ENCODE measurements around the gene NOL9. TPM values are rescaled to one million over a fixed set of nuclear protein-coding genes. Genes with fewer than 3 reads are reported as not detected.
A peak's percentile ranks its signal among the peaks of the same experiment; 100 is the strongest.

Gene NOL9
- total and polyA plus RNA-seq, 2 of the 13 experiments (the other 11 are each of a cell fraction or from before 2014, with no cell fraction given), result 18.0 to 24.7 TPM

GRCh38 chr1:6486433-6487011 is 67.8 kb downstream of the NOL9 start (continued):
- TF ChIP-seq KMT2A (CRISPR knock-in tag; IDR thresholded peaks at IDR 0.05), result no peak
- TF ChIP-seq IRX3 (CRISPR knock-in tag; IDR thresholded peaks at IDR 0.05; ENCODE audit: borderline replicate concordance, low read depth), result no peak
- no peak for TF ChIP-seq ZFP37 (CRISPR knock-in tag; IDR thresholded peaks at IDR 0.05; ENCODE audit: borderline replicate concordance)
- no peak for TF ChIP-seq ZNF354B (CRISPR knock-in tag; IDR thresholded peaks at IDR 0.05)
- no peak for TF ChIP-seq NCOA2 (CRISPR knock-in tag; IDR thresholded peaks at IDR 0.05)
- 0 out of 2 replicates have a peak, but pooled peaks have one; percentile 38 for TF ChIP-seq TARDBP (CRISPR knock-in tag; IDR thresholded peaks at IDR 0.05)
- TF ChIP-seq RELA (CRISPR knock-in tag; IDR thresholded peaks at IDR 0.05), result no peak
- TF ChIP-seq, protein P1, sequence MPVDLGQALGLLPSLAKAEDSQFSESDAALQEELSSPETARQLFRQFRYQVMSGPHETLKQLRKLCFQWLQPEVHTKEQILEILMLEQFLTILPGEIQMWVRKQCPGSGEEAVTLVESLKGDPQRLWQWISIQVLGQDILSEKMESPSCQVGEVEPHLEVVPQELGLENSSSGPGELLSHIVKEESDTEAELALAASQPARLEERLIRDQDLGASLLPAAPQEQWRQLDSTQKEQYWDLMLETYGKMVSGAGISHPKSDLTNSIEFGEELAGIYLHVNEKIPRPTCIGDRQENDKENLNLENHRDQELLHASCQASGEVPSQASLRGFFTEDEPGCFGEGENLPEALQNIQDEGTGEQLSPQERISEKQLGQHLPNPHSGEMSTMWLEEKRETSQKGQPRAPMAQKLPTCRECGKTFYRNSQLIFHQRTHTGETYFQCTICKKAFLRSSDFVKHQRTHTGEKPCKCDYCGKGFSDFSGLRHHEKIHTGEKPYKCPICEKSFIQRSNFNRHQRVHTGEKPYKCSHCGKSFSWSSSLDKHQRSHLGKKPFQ (CRISPR knock-in tag; IDR thresholded peaks at IDR 0.05; ENCODE audit: insufficient replicate concordance), result no peak
- TF ChIP-seq, protein P2, sequence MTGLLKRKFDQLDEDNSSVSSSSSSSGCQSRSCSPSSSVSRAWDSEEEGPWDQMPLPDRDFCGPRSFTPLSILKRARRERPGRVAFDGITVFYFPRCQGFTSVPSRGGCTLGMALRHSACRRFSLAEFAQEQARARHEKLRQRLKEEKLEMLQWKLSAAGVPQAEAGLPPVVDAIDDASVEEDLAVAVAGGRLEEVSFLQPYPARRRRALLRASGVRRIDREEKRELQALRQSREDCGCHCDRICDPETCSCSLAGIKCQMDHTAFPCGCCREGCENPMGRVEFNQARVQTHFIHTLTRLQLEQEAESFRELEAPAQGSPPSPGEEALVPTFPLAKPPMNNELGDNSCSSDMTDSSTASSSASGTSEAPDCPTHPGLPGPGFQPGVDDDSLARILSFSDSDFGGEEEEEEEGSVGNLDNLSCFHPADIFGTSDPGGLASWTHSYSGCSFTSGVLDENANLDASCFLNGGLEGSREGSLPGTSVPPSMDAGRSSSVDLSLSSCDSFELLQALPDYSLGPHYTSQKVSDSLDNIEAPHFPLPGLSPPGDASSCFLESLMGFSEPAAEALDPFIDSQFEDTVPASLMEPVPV (CRISPR knock-in tag; IDR thresholded peaks at IDR 0.05), result no peak
- no peak for TF ChIP-seq TBX3 (IDR thresholded peaks at IDR 0.05; ENCODE audit: borderline replicate concordance)
- TF ChIP-seq SMARCC2 (IDR thresholded peaks at IDR 0.05), result no peak
- TF ChIP-seq POGZ (CRISPR knock-in tag; IDR thresholded peaks at IDR 0.05), result no peak
- TF ChIP-seq MXI1 (IDR thresholded peaks at IDR 0.05; ENCODE audit: borderline replicate concordance, low read depth, low read length), result peak; percentile 58; the same call in 2 of the 3 replicates
- TF ChIP-seq MIER2 (CRISPR knock-in tag; IDR thresholded peaks at IDR 0.05), result no peak
- TF ChIP-seq CHCHD3 (CRISPR knock-in tag; IDR thresholded peaks at IDR 0.05), result no peak
- no peak for TF ChIP-seq SOX6 (IDR thresholded peaks at IDR 0.05)
- TF ChIP-seq SOX6 (CRISPR knock-in tag; IDR thresholded peaks at IDR 0.05), result no peak
- no peak for TF ChIP-seq ZNF781 (CRISPR knock-in tag; IDR thresholded peaks at IDR 0.05; ENCODE audit: borderline replicate concordance, not compliant biosample characterization)
- TF ChIP-seq, protein P3, sequence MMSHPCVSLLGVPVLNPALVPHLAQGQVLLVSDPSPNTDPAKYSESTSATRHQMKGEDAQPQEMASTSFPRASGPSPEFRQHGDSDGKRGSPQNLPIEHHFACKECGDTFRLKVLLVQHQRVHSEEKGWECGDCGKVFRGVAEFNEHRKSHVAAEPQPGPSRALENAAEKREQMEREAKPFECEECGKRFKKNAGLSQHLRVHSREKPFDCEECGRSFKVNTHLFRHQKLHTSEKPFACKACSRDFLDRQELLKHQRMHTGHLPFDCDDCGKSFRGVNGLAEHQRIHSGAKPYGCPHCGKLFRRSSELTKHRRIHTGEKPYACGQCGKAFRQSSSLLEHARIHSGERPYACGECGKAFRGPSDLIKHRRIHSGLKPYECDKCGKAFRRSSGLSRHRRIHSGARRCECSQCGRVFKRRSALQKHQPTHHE (CRISPR knock-in tag; IDR thresholded peaks at IDR 0.05; ENCODE audit: borderline replicate concordance), result no peak
- TF ChIP-seq, protein P4, sequence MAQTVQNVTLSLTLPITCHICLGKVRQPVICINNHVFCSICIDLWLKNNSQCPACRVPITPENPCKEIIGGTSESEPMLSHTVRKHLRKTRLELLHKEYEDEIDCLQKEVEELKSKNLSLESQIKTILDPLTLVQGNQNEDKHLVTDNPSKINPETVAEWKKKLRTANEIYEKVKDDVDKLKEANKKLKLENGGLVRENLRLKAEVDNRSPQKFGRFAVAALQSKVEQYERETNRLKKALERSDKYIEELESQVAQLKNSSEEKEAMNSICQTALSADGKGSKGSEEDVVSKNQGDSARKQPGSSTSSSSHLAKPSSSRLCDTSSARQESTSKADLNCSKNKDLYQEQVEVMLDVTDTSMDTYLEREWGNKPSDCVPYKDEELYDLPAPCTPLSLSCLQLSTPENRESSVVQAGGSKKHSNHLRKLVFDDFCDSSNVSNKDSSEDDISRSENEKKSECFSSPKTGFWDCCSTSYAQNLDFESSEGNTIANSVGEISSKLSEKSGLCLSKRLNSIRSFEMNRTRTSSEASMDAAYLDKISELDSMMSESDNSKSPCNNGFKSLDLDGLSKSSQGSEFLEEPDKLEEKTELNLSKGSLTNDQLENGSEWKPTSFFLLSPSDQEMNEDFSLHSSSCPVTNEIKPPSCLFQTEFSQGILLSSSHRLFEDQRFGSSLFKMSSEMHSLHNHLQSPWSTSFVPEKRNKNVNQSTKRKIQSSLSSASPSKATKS (CRISPR knock-in tag; IDR thresholded peaks at IDR 0.05), result no peak
- no peak for TF ChIP-seq ZNF207 (IDR thresholded peaks at IDR 0.05; ENCODE audit: borderline replicate concordance)
- TF ChIP-seq ZNF558 (CRISPR knock-in tag; IDR thresholded peaks at IDR 0.05; ENCODE audit: borderline replicate concordance), result no peak
- TF ChIP-seq TGIF2 (CRISPR knock-in tag; IDR thresholded peaks at IDR 0.05), result peak; percentile 57; the same call in 1 of the 2 replicates
- TF ChIP-seq JDP2 (CRISPR knock-in tag; IDR thresholded peaks at IDR 0.05; ENCODE audit: borderline replicate concordance), result no peak
- no peak for TF ChIP-seq ZNF160 (CRISPR knock-in tag; IDR thresholded peaks at IDR 0.05)
- TF ChIP-seq ARHGAP35 (CRISPR knock-in tag; IDR thresholded peaks at IDR 0.05; ENCODE audit: borderline replicate concordance), result no peak
